GM12874 (cell line): ENCODE measurements around the gene HNRNPK.

Experiments
- TF ChIP-seq, protein P1 (sequence below): IDR thresholded peaks from 2 replicates; pipeline ENCODE4 v1.5.1; 2011; ENCODE audit warnings: low read depth, mild to moderate bottlenecking, control low read depth, low read length, moderate library complexity; ENCODE audit not compliant: insufficient read depth

The HNRNPK gene

DNA sequence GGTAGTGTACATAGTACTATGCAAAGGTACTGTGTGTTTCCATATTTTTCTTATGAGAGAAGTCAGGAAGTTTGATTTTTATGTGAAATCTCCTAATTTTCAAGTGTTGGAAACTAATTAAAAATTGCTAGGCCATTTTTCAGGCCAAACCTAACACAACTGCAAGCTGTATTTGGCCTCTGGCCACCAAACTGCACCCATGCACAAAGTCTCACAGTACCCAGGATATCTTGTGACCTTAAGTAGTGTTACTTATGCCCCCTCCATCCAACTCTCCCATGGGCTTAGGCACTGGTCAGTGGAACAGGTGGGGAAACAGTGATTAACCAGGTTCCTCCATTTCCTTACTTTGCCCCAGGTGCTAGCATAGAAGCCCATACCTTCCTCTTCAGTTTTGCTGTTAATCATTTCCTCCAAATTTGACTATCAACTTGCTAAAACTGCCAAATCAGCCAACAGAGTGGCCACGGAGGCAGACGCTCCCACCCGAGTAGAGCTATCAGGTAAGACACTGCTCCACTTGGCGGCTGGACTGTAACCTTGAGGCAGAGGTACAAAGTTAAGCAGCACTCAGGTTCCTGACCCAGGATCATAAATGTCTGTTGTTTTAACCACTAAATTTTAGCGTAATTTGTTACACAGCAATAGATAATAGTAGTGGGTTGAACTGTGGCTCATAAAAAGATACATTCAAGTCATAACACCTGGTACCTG, 39.3 kb downstream of the HNRNPK start:
- TF ChIP-seq, protein P1, sequence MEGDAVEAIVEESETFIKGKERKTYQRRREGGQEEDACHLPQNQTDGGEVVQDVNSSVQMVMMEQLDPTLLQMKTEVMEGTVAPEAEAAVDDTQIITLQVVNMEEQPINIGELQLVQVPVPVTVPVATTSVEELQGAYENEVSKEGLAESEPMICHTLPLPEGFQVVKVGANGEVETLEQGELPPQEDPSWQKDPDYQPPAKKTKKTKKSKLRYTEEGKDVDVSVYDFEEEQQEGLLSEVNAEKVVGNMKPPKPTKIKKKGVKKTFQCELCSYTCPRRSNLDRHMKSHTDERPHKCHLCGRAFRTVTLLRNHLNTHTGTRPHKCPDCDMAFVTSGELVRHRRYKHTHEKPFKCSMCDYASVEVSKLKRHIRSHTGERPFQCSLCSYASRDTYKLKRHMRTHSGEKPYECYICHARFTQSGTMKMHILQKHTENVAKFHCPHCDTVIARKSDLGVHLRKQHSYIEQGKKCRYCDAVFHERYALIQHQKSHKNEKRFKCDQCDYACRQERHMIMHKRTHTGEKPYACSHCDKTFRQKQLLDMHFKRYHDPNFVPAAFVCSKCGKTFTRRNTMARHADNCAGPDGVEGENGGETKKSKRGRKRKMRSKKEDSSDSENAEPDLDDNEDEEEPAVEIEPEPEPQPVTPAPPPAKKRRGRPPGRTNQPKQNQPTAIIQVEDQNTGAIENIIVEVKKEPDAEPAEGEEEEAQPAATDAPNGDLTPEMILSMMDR = no peak

DNA sequence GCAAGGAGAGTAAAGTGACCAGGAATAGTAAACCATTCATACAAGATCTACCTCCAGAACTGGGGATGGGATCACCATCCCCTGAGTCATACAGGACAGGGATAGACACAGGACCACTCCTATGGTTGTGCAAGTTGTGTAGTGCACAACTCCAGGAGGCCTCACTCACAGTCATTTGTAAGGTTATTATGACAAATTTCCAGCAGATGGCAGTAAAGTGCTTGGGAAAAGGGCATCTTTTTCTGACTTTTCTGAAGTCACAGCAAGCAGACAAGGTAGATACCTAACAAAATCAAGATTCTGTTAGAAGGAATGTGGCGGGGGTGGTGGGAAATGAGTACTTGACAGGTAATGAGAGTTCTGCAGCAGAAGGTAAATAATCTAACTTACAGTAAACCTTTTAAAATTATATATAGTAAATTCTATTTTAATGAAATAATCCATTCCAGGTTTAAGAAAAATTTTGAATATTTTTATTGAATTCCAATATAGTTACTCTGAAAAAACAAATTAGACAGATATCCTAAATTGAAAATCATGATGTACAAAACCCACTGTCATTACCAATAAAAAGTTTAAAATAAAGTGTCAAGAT, 42.1 kb downstream of the HNRNPK start:
- TF ChIP-seq, protein P1 = peak; percentile 45

DNA sequence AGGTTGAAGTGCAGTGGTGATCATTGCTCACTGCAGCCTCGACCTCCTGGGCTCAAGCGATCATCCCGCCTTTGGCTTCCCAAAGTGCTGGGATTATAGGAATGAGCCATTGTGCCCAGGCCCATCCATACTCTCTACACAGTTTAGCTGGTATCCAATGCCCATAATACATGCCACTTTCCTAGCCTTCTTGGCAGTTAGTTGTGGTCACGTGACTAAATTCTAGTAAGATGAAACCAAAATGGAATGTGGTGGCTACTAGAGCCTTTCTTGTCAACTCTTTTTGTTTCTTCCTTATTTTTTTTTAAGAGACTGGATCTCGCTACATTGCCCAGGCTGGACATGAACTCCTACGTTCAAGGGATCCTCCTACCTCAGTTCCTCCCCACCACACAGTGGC, 43.5 kb downstream of the HNRNPK start:
- TF ChIP-seq, protein P1 = no peak

DNA sequence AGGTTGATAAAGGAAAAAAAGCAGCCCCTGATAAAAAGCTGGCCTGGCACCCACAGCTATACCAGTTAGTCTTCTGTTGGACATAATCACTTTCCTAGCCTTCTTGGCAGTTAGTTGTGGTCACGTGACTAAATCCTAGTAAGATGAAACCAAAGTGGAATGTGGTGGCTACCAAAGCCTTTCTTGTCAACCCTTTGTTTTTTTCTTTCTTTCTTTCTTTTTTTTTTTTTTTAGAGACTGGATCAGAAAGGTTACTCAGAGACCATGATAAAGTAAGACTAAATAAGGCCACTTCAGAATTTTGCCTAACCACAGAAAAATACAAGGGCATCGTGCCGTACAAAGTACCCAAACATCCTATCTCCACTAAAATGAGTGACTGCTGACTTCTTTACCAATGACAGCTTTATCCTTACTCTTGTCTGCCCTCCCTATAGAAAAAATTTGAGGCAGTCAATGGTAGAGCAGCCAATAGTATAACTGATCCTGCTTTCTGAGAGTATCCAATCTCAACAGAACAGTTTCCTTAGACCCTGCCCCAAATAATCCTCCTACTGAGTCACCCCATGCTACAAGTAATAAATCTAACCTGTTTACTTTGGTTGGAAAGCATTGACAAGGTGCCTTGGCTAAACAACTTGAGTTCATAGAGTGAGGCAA, 44.6 kb downstream of the HNRNPK start:
- TF ChIP-seq, protein P1 = no peak

DNA sequence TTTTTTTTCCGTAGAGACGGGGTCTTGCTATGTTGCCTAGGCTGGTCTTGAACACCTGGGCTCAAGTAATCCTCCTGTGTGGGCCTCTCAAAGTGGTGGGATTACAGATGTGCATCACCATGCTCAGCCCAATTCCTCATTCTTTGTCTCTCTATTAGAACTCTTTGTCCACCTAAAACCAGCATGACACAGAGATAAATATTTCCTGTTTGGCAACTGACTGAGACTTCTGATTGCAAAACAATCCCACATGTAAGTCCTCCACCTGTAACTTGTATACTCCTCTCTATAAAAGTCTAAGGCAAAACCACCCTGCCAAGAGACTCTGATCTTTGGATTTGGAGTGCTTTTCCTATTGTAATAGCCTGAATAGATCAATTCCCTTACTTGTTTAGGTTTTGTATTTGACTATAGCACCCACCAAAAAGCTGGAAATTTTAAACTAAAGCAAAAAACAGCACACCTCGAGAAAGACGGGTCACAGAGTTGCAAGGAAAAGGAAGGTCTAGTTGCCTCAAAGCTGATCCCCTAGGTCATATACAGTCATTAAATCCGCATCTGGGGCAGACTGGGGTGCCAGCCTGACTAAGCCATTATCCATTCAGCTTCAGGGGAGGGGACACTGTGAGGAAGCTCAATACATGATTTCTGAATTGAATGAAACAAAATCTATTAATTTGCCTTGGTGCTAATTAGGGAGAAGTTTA, 45.3 kb downstream of the HNRNPK start:
- TF ChIP-seq, protein P1 = no peak

DNA sequence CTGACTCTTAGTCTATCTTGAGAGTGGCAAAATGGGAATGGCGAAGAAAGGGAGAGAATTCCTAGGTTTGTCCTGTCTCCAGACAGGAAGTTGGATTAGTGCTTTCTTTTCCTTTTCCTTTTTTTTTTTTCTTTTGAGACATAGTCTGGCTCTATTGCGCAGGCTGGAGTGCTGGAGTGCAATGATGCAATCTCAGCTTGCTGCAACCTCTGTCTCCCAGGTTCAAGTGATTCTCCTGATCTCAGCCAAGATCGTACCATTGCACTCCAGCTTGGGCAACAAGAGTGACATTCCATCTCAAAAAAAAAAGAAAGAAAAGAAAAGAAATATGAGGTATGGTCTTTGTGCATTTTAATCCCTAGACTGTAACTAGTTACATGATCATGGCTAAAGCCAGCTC, 46.2 kb downstream of the HNRNPK start:
- TF ChIP-seq, protein P1 = no peak

DNA sequence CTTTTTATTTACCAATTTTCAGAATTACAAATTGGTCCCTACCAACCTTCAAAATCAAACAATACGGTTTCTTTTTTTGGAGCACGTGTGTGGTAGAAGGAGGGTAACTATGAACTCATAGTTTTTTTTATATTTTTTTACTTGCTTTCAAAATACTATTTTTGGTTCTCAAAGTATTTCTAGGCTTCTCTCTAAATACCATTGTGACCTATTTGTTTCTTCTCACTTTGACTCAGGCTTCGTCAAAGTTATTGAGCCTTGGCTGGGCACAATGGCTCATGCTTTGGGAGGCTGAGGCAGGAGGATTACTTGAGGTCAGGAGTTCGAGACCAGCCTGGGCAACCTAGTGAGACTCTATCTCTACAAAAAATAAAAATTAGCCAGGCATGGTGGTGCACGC, 47.2 kb downstream of the HNRNPK start:
- TF ChIP-seq, protein P1 = no peak
